HG03565 (cell line): Measurements from ENCODE around the gene PSG3.
"Not testable (repeated sequence)": the region's sequence is repeated elsewhere in the genome, so short reads cannot be mapped to it uniquely, and the experiment has no call there.

Experiments used
- ATAC-seq: cut with Tn5 transposase; IDR thresholded peaks from one replicate; pipeline ENCODE4 v1.9.1; 2021; ENCODE audit warnings: mild to moderate bottlenecking, moderate library complexity; ENCODE audit not compliant: unreplicated experiment

Gene PSG3

DNA sequence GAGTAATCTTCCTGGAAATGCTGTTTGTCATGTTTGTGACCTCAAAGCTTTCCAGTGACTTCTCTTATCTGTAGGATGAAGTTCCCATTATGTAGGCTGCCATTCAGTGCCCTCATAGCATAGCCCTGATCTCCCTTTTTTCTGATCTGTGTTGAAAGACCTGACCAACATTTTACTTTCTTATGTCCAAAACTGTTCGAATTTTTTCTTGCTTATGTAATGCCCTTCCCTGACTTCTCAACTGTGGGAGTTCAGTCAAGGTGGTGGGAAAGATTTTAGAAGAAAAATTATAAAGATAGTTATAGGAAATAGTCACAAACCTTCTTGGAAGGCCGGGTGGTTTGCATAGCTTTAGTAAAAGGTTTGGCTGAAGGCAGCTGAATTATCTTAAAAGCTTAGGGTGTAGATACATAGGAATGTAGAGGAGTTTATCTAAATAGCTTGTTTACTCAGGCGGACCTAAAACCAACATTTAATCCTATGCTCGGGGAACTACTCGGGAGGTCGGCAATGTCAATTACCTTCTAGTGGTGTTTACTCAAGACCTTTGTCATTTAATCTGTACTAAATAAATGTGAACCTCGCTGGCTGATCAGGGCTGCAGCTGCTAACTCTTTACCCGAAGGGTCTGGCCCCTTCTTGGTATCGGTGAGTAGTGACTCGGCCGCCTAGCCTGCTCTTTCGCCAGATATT is 44.3 kb downstream of the PSG3 start:
- no peak for ATAC-seq

DNA sequence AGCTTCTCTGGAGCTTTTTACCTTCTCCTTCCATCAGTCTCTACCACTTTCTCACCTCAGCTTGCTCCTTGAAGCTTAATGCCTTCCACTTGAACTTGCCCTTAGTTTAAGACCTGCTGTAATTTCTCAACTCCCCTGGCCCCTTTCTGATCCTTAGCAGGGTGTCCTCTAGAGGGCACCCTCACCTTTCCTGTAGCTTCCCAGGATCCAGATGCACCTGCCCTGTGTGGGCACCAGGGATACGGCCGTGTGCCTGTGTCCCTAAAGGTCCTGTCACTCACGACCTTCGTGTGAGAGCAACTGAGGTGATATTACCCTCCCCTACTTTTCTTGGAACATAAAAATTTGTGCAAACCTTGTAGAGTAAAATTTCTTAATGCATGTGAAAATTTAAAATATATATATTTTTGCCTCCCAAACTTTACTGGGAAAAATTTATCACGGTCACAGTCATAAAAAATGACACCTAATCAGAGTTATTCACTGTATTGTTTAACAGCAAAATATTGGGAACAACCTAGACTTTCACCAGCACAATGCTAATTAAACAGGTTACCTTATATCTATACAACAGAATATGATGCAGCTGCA is 46.4 kb downstream of the PSG3 start:
- no peak for ATAC-seq

DNA sequence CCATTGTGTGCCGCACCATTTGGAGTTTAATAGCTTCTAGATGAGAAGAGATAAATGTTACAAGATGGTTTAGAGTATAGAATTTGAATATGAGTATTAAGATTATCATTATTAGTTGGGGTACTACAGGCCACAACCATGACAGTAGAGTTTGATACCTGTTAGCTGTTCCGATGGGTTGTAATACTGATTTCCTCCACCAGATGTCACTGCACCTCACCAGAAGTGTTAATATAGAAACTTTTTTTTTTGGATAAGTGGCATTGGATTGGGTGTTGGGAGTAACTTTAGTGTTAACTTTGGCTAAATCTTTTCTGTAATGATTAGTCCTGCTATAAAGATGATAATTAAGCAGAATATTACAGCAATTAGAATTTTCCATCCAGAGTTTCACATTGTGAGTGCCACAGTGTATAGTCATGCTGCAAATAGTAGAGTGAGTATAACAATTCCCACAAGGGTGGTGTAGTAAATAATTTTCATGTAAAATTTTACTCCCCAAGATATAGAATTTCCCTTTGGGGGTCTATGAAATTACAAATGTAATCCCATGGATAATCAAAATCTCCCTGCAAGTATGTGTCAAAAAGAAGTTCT is 56.3 kb downstream of the PSG3 start:
- no peak for ATAC-seq

DNA sequence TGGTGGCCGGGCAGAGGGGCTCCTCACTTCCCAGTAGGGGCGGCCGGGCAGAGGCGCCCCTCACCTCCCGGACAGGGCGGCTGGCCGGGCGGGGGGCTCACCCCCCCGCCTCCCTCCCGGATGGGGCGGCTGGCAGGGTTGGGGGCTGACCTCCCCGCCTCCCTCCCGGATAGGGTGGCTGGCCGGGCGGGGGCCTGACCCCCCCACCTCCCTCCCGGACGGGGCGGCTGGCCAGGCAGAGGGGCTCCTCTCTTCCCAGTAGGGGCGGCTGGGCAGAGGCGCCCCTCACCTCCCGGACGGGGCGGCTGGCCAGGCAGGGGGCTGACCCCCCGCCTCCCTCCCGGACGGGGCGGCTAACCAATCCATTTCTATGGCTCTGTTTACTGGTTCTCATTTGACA is 64.0 kb downstream of the PSG3 start:
- not testable (repeated sequence) for ATAC-seq

DNA sequence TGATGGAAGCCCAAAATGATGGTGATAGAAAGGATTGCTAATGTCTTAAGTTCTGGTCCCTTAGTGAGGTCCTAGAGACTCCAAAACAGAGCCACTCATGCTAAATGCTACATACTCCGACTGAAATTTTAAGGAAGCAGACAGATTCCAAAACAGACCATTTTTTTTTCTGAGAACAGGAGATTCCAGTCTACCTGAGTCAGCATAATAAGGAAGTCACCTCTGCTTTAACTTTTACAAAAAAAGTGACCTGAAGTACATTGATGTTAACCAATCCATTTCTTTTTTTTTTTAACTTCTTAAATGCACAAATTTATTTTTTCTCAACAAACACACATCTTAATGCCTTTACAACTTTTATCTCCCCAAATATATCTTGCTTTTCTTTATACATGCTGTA is 65.7 kb downstream of the PSG3 start:
- not testable (repeated sequence) for ATAC-seq
